K562 (cell line): Measurements from ENCODE around the gene HOXD4. TPM values are rescaled to one million over a fixed set of nuclear protein-coding genes. Genes with fewer than 3 reads are reported as not detected.

Source experiments
- ATAC-seq: fragments of 200-7000 bp; cut with Tn5 transposase; 3 replicates; pipeline ENCODE4 v1.9.1; 2020; ENCODE audit warnings: moderate library complexity
- BruUV-seq: library from RNA; stranded (reverse); fragments of 400-500 nt; replicated peaks from 2 replicates; lab custom pipeline; 2021; lab: Mats Ljungman, UMichigan
- CTCF ChIA-PET: fragments of 300-600 bp; formaldehyde crosslinking; extraction: SDS; loops from one replicate; lab custom pipeline; 2021; ENCODE audit warnings: low intra/inter-chr PET ratio; lab: Yijun Ruan, JAX
- POLR2A ChIA-PET: fragments of 300-600, 350-650 bp; sonication (Branson Sonifier 250); formaldehyde crosslinking; extraction: SDS; loops from one replicate; lab custom pipeline; 2021; ENCODE audit warnings: antibody characterized with exemption, inconsistent platforms; lab: Yijun Ruan, JAX
- DNase-seq, 4 experiments: peaks; one replicate each; pipeline versions ENCODE4 v3.0.0 to v3.0.0-alpha.2; 2011 to 2018; ENCODE audit warnings: low spot score in 3 of 4, mixed read lengths in 3 of 4; ENCODE audit errors: extremely low read depth in 1 of 4
- FAIRE-seq: peaks from 2 replicates; lab custom pipeline; 2011; peaks lifted over from hg19 to GRCh38; lab: Jason Lieb, UNC
- H2AFZ ChIP-seq: 2 replicates; pipeline ENCODE4 v1.6.0; 2011; ENCODE audit warnings: low read depth, low read length, control low read depth, inconsistent platforms
- H3K27ac ChIP-seq: fragments of 200-600 bp; 3 replicates; pipeline ENCODE4 v1.8.0; 2011; ENCODE audit warnings: low read depth, mild to moderate bottlenecking, control low read depth, inconsistent platforms, low read length, moderate library complexity, mixed read lengths; ENCODE audit errors: extremely low read depth
- H3K27me3 ChIP-seq, 2 experiments: fragments of 300-600 bp in 1 of 2; 2 replicates in 1 of 2; 3 replicates in 1 of 2; pipeline versions ENCODE4 v1.6.0 to v1.8.0; 2011; ENCODE audit warnings: inconsistent platforms in 2 of 2, low read length in 2 of 2, mild to moderate bottlenecking in 1 of 2, mixed read lengths in 1 of 2, moderate library complexity in 1 of 2; ENCODE audit not compliant: control insufficient read depth in 2 of 2, insufficient read depth in 2 of 2
- H3K36me3 ChIP-seq: fragments of 300-600 bp; 3 replicates; pipeline ENCODE4 v1.8.0; 2011; ENCODE audit warnings: mild to moderate bottlenecking, low read length, inconsistent platforms; ENCODE audit not compliant: control insufficient read depth, insufficient read depth
- H3K4me1 ChIP-seq, 2 experiments: fragments of 200-600 bp in 1 of 2; replicated peaks in 1 of 2; 2 replicates in 1 of 2; 3 replicates in 1 of 2; pipeline versions ENCODE4 v1.5.1 to v1.8.0; 2011; ENCODE audit warnings: inconsistent platforms in 2 of 2, low read length in 2 of 2, mild to moderate bottlenecking in 1 of 2, mixed read lengths in 1 of 2, moderate library complexity in 1 of 2; ENCODE audit not compliant: control insufficient read depth in 2 of 2, insufficient read depth in 2 of 2
- H3K4me2 ChIP-seq: 2 replicates; pipeline ENCODE4 v1.6.1; 2011; ENCODE audit warnings: low read length, control low read depth, inconsistent platforms, mixed read lengths; ENCODE audit not compliant: insufficient read depth
- H3K4me3 ChIP-seq: fragments of 200-600 bp; sonication (generic), shearing (Covaris generic); 2 replicates; pipeline ENCODE4 v1.5.1; 2016; ENCODE audit warnings: control low read depth, inconsistent platforms
- H3K79me2 ChIP-seq: fragments of 200-600 bp; 3 replicates; pipeline ENCODE4 v1.8.0; 2011; ENCODE audit warnings: low read length, inconsistent platforms; ENCODE audit not compliant: control insufficient read depth, insufficient read depth
- H3K9ac ChIP-seq, 2 experiments: 2 replicates each; pipeline versions ENCODE4 v1.6.0 to v1.6.1; 2011; ENCODE audit warnings: low read depth in 2 of 2, low read length in 2 of 2, control low read depth in 1 of 2, inconsistent platforms in 1 of 2, mild to moderate bottlenecking in 1 of 2, mixed read lengths in 1 of 2; ENCODE audit not compliant: insufficient read depth in 1 of 2
- H3K9me1 ChIP-seq: one replicate; pipeline ENCODE4 v1.6.0; 2011; ENCODE audit warnings: inconsistent platforms, mild to moderate bottlenecking, low read length, moderate library complexity; ENCODE audit not compliant: control insufficient read depth, insufficient read depth
- H3K9me3 ChIP-seq: replicated peaks from 2 replicates; pipeline ENCODE4 v1.5.1; 2011; ENCODE audit warnings: low read depth, low read length, inconsistent platforms; ENCODE audit not compliant: control insufficient read depth, insufficient read depth
- H4K20me1 ChIP-seq: replicated peaks from 2 replicates; pipeline ENCODE4 v1.6.1; 2011; ENCODE audit warnings: low read length, inconsistent platforms, mixed read lengths; ENCODE audit not compliant: control insufficient read depth, insufficient read depth
- KHSRP ChIP-seq: fragments of 450-650 bp; IDR thresholded peaks from 2 replicates; pipeline ENCODE4 v1.6.1; 2017
- ZBTB33 ChIP-seq: sonication (generic); formaldehyde crosslinking; IDR thresholded peaks from 2 replicates; pipeline ENCODE4 v1.8.1; 2023; ENCODE audit warnings: mild to moderate bottlenecking, missing genetic modification reagents
- ZNF224 ChIP-seq: sonication (generic); formaldehyde crosslinking; IDR thresholded peaks from 2 replicates; pipeline ENCODE4 v1.8.0; 2022; ENCODE audit warnings: mild to moderate bottlenecking, missing genetic modification reagents
- WGBS: fragments of 100-300 bp; shearing (Covaris generic); methylation state at CpG from one replicate; pipeline ENCODE4 v1.1.6; 2016; ENCODE audit warnings: low coverage, mixed read lengths; ENCODE audit not compliant: insufficient coverage; ENCODE audit errors: missing lambda C conversion rate; 5-methylcytosine and 5-hydroxymethylcytosine counted together
- in situ Hi-C: fragments of 300-500 bp; cut with MboI; formaldehyde crosslinking; loops from 4 replicates; pipeline ENCODE4 v1.15.0; 2018; ENCODE audit warnings: inconsistent platforms, mixed read lengths
- intact Hi-C: fragments of 100-400 bp; cut with micrococcal nuclease; formaldehyde crosslinking; loops from 2 replicates; pipeline ENCODE4 v1.14.2; 2022
- polyA plus RNA-seq, 8 experiments: library from polyadenylated mRNA; depleted of rRNA in 4 of 8; stranded (reverse) in 5 of 8; unstranded in 3 of 8; fragments of >200 nt; fragmentation: Nextera tagmentation in 2 of 8; fragmentation: Illumina TruSeq in 1 of 8; extraction: Ambion mirVana in 2 of 8; extraction: Trizol in 1 of 8; gene quantifications; 2 replicates each; pipeline versions ENCODE4 v1.2.1 to v1.2.3, GENCODE V29; 2011 to 2014; ENCODE audit warnings: inconsistent platforms in 1 of 8, missing spikeins in 1 of 8
- total RNA-seq, 7 experiments: library from RNA; depleted of rRNA in 6 of 7; stranded (reverse); fragments of >200 nt in 6 of 7; fragmentation: Illumina TruSeq in 2 of 7; extraction: Trizol in 2 of 7; gene quantifications; 2 replicates each; pipeline versions ENCODE4 v1.2.1 to v1.2.3, GENCODE V29; 2011 to 2021; ENCODE audit warnings: low replicate concordance in 1 of 7
- TF ChIP-seq, protein P1 (sequence below): fragments of 250-450 bp; sonication (Bioruptor Pico); IDR thresholded peaks from 2 replicates; pipeline ENCODE4 v1.4.0; 2020
- TF ChIP-seq, protein P2 (sequence below): fragments of 450-650 bp; formaldehyde crosslinking; conservative IDR thresholded peaks from 2 replicates; pipeline ENCODE4 v1.4.0; 2022; ENCODE audit warnings: mild to moderate bottlenecking, missing genetic modification characterization
- TF ChIP-seq, protein P3 (sequence below): sonication (generic); formaldehyde crosslinking; IDR thresholded peaks from 2 replicates; pipeline ENCODE4 v1.8.0; 2022; ENCODE audit warnings: mild to moderate bottlenecking, missing genetic modification reagents

Gene HOXD4
- total and polyA plus RNA-seq, 9 of the 15 experiments (the other 6 are each of a cell fraction or from before 2014, with no cell fraction given), result not detected

DNA sequence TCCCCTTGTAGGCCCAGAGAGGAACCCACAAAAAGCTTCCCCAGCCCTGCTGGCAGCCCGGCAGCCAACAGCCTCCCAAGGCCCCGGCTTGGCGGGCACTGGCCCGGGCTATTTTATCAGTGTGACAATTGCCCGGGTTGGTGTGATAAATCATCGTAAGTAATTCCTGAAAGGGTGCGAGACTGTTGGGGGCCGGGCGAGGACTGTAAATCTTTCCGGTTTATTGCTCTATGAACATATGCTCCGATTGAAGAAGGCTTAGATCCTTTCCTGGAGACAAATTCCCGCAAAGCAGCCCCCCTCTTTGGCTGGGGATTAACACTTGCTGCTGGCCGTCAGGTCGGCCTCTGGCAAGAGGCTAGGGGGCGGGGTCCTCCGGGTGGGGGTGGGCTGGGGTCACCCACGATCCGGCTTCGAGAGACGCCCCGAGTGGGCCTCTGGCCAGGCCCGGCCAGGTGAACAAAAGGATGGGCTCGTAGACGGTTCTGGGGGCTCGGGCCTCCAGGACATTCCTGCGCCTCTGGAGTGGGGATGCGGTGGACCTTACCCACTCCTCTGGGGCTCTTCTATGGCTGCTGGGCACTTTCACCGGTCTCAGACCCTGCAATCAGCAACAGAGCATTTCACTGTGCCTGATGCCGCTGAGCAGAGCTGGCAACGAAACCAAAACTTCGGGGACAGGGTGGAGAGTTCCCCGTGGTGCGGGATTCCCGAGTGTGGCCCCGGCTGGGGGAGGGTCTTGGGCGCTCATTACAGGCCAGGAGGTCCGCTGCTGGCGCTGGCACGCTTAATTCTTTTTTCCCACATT is 7.7 kb downstream of the HOXD4 start:
- H3K36me3 ChIP-seq, result no peaks in the 10 kb centered on the region
- no peak for TF ChIP-seq ZNF224
- TF ChIP-seq KHSRP, result no peak
- no peak for TF ChIP-seq ZBTB33
- TF ChIP-seq, protein P1, sequence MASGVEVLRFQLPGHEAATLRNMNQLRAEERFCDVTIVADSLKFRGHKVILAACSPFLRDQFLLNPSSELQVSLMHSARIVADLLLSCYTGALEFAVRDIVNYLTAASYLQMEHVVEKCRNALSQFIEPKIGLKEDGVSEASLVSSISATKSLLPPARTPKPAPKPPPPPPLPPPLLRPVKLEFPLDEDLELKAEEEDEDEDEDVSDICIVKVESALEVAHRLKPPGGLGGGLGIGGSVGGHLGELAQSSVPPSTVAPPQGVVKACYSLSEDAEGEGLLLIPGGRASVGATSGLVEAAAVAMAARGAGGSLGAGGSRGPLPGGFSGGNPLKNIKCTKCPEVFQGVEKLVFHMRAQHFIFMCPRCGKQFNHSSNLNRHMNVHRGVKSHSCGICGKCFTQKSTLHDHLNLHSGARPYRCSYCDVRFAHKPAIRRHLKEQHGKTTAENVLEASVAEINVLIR (CRISPR knock-in tag), result no peak
- TF ChIP-seq, protein P2, sequence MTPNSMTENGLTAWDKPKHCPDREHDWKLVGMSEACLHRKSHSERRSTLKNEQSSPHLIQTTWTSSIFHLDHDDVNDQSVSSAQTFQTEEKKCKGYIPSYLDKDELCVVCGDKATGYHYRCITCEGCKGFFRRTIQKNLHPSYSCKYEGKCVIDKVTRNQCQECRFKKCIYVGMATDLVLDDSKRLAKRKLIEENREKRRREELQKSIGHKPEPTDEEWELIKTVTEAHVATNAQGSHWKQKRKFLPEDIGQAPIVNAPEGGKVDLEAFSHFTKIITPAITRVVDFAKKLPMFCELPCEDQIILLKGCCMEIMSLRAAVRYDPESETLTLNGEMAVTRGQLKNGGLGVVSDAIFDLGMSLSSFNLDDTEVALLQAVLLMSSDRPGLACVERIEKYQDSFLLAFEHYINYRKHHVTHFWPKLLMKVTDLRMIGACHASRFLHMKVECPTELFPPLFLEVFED (CRISPR knock-in tag), result no peak
- TF ChIP-seq, protein P3, sequence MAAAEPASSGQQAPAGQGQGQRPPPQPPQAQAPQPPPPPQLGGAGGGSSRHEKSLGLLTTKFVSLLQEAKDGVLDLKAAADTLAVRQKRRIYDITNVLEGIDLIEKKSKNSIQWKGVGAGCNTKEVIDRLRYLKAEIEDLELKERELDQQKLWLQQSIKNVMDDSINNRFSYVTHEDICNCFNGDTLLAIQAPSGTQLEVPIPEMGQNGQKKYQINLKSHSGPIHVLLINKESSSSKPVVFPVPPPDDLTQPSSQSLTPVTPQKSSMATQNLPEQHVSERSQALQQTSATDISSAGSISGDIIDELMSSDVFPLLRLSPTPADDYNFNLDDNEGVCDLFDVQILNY (CRISPR knock-in tag), result no peak
- TF ChIP-seq, all 486 proteins: peak for 0
- CTCF ChIA-PET, result no interaction called here
- Histone ChIP-seq H2AFZ (no peak overlapping the region), H3K4me3 (no peak overlapping the region), H3K79me2 (no peaks in the 10 kb centered on the region), H3K4me1 (peaks cover 0 to 18% of the 10 kb centered on the region in 2 experiments; a peak in 2 of 5 replicates), H3K27ac (no peak overlapping the region), H3K27me3 (peaks cover 75 to 79% of the 10 kb centered on the region in 2 experiments), H3K9me3 (no peaks in the 10 kb centered on the region), H3K9ac (no peak overlapping the region), H3K4me2 (no peak overlapping the region), H4K20me1 (peaks cover 8% of the 10 kb centered on the region), H3K9me1 (no peaks in the 10 kb centered on the region)
- BruUV-seq, result no TSS peak
- intact Hi-C loops (no loop called here), in situ Hi-C loops (no loop called here)
- 2% methylated on average over 34 of the region's 39 CpGs for WGBS
- no peak for DNase-seq
- POLR2A ChIA-PET, result no interaction called here
- ATAC-seq, result no peak
- no peak for FAIRE-seq
